GM12872 (cell line): ENCODE data around the gene TNFAIP6.

Experiments used
- TF ChIP-seq, protein P1 (sequence below): IDR thresholded peaks from 3 replicates; pipeline ENCODE4 v1.5.1; 2011; ENCODE audit warnings: low read depth, mild to moderate bottlenecking, low read length, moderate library complexity; ENCODE audit not compliant: insufficient read depth

Gene TNFAIP6

DNA sequence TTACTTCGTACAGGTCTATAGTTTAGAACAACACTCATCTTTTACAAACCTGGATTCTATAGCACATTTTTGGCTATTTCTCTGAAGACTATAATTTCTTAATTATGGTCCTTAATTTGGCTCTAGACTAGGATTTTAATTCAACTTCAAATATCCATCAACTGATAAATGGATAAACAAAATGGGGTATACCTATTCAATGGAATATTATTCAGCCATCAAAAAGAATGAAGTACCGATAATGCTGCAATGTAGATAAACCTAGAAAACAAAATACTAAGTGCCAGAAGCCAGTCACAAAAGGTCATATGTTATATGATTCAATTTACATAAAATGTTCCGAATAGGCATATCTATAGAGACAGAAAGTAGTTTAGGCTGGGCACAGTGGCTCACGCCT is 37.1 kb downstream of the TNFAIP6 start:
- TF ChIP-seq, protein P1, sequence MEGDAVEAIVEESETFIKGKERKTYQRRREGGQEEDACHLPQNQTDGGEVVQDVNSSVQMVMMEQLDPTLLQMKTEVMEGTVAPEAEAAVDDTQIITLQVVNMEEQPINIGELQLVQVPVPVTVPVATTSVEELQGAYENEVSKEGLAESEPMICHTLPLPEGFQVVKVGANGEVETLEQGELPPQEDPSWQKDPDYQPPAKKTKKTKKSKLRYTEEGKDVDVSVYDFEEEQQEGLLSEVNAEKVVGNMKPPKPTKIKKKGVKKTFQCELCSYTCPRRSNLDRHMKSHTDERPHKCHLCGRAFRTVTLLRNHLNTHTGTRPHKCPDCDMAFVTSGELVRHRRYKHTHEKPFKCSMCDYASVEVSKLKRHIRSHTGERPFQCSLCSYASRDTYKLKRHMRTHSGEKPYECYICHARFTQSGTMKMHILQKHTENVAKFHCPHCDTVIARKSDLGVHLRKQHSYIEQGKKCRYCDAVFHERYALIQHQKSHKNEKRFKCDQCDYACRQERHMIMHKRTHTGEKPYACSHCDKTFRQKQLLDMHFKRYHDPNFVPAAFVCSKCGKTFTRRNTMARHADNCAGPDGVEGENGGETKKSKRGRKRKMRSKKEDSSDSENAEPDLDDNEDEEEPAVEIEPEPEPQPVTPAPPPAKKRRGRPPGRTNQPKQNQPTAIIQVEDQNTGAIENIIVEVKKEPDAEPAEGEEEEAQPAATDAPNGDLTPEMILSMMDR = no peak

DNA sequence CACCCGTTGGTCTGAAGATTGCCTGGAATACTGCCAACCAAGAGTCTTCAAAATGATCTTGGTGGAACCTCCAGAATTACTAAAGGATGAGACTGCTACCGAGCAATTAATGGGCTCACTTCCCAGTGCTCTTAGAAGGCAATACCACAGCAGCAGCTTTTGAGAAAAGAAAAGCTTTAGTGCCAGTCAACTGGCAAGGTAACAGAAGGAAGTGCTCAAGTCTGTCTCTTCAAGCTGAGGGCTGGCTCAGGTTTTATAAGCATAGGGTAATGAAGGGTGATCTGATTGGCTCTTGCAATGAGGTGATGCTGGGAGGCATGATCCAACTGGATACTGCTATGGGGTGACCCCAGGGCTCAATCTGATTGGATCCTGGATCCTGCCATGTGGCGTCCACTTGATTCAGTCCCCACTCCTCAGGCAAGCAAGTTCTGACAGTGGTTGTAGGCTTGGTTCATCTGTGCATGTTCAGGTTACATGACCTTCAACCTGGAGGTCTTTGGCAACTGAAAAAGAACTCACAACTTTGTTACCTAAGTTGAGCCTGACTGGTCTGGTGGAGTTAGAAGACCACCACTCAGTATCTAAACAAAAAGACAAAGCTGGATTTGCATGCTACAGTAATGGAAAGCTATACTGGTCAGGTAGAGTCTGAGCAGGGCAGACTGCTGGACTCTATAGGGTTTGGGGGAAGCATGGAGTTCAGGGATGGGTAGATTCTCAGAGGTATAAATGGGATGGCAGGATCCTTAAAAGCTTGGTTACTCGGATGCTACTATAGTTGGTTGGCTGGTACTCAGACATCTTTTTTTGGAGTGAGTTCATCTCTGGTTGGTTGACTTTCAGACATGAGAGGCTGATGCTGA is 38.4 kb downstream of the TNFAIP6 start:
- TF ChIP-seq, protein P1 = no peak

DNA sequence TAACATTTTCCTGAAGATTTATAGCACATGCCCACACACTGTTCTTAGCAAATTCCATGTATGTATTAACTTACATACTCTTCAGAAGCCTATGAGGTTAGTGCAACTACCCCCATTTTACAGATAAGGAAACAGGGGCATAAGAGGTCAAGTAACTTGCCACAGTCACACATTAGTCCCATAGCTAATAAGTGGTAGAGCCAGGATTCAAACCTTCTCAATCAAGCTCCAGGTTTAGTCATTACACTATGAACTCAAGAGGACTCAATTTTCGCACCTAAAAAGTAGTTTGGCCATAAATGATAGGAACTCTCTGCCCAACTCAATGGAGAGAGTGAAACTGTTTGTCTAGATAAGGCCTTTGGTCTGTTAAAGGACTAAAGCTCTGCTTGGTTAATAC is 42.6 kb downstream of the TNFAIP6 start:
- TF ChIP-seq, protein P1 = no peak

DNA sequence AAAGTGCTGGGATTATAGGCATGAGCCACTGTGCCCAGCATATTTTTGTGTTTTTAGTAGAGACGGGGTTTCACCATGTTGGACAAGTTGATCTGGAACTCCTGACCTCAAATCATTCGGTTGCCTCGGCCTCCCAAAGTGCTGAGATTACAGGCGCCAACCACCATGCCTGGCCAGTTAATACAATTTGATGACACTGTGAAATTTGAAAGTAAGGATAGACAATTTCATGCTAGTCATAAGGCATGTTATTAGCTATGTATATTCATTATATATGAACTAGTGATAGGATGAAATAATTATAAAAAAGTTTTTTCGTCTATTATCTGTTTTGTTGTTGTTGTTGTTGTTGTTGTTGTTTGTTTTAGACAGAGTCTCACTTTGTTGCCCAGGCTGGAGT is 43.8 kb downstream of the TNFAIP6 start:
- TF ChIP-seq, protein P1 = no peak

DNA sequence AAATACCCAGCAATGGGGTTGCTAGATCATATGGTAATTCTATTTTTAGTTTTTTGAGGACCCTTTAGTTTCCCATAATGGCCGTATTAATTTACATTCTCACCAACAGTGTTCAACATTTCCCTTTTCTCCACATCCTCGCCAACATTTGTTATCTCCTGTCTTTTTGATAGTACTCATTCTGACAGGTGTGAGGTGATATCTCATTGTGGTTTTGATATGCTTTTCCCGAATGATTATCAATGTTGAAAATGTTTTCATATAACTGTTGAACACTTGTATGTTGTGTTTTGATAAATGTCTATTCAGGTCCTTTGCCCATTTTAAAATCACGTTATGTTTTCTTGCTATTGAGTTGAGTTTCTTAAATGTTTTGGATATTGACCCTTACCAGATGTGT is 46.5 kb downstream of the TNFAIP6 start:
- TF ChIP-seq, protein P1 = no peak

DNA sequence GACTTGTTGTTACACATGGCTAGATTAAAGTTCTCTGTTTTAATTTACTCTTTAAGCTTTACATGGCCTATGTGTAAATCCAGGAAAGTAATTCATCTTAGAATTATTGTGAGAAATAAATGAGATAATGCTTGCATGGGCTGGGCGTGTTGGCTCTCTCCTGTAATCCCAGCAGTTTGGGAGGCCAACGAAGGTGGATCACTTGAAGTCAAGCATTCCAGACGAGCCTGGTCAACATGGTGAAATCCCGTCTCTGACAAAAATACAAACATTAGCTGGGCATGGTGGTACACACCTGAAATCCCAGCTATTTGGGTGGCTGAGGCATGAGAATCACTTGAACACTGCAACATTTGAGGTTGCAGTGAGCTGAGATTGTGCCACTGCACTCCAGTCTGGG is 48.0 kb downstream of the TNFAIP6 start:
- TF ChIP-seq, protein P1 = no peak

DNA sequence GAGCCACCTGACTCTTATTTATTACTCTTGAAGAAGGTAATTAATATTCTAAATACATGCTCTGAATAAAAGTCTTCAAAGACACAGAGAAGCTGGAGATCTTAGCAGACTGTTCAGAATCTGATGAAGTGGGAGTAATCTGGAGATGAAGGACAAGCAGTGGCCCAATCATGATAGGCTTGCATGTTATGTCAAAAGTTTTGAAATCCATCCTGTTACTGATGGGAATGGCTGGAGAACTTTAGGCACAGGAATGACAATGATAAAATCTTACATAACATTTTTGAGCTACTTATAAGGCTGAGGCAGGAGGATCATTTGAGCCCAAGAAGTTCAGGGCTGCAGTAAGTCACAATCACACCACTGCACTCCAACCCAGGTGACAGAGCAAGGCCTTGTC is 49.9 kb downstream of the TNFAIP6 start:
- TF ChIP-seq, protein P1 = no peak
